Parathyroid adenoma (tissue), 2 donors: ENCODE data around the gene GM2A.

ENCODE experiments used
- H2AFZ ChIP-seq: fragments of 300-600 bp; sonication (generic); one replicate; pipeline ENCODE4 v1.7.0; 2017; ENCODE audit warnings: antibody characterized with exemption, mild to moderate bottlenecking
- H3K27ac ChIP-seq: fragments of 300-600 bp; sonication (generic); one replicate; pipeline ENCODE4 v1.7.0; 2017
- H3K27me3 ChIP-seq: fragments of 300-600 bp; sonication (generic); one replicate; pipeline ENCODE4 v1.7.0; 2017; ENCODE audit warnings: low read length; ENCODE audit not compliant: control insufficient read depth, insufficient read depth
- H3K36me3 ChIP-seq: fragments of 300-600 bp; sonication (generic); one replicate; pipeline ENCODE4 v1.7.0; 2017; ENCODE audit warnings: low read length; ENCODE audit not compliant: control insufficient read depth, insufficient read depth
- H3K4me1 ChIP-seq: fragments of 300-600 bp; sonication (generic); one replicate; pipeline ENCODE4 v1.7.0; 2017; ENCODE audit warnings: control low read depth
- H3K4me2 ChIP-seq: fragments of 300-600 bp; sonication (generic); one replicate; pipeline ENCODE4 v1.7.0; 2017; ENCODE audit warnings: low read length
- H3K4me3 ChIP-seq: fragments of 300-600 bp; sonication (generic); one replicate; pipeline ENCODE4 v1.7.0; 2017; ENCODE audit warnings: low read depth, low read length
- H3K79me2 ChIP-seq: fragments of 300-600 bp; sonication (generic); one replicate; pipeline ENCODE4 v1.7.0; 2017; ENCODE audit warnings: control low read depth
- H3K9ac ChIP-seq: fragments of 300-600 bp; sonication (generic); one replicate; pipeline ENCODE4 v1.7.0; 2017; ENCODE audit warnings: mild to moderate bottlenecking
- H3K9me3 ChIP-seq: fragments of 300-600 bp; sonication (generic); one replicate; pipeline ENCODE4 v1.7.0; 2017; ENCODE audit warnings: low read length; ENCODE audit not compliant: control insufficient read depth
- TF ChIP-seq, protein P1 (sequence below): fragments of 300-600 bp; sonication (generic); IDR thresholded peaks from one replicate; pipeline ENCODE4 v1.7.0; 2017; ENCODE audit warnings: antibody characterized with exemption, mild to moderate bottlenecking
- donor health status: primary hyperparathyroidism.

GM2A gene

DNA sequence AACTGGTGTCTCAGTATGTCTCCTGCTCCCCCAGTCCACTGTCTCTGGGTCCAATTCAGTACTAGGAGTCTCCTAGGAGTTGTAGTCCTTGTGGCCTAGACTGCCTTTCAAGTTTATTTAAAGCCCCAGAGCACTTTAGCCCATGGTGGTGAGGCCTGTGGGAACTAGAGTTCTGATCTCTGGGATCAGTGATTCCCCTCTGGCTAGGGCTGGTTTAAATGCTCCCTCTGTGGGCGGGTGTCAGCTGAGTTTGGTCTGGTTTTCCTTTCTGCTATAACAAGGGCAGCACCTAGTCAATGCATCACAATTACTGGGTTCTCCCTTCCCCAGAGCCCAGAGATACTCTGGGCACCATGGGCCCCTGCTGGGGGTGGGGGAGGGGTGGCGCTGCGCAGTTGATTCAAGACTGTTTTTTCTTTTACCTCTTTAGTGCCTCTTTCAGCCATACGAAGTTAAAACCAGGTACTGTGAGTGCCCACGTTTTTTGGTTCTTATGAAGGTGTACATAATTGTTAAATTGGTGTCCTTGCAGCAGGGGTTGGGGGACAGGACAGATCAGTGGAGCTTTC is 59.9 kb downstream of the GM2A start:
- H3K79me2 ChIP-seq: no peaks in the 10 kb centered on the region
- no peak overlapping the region for H3K9ac ChIP-seq
- H2AFZ ChIP-seq: no peak overlapping the region
- no peaks in the 10 kb centered on the region for H3K27me3 ChIP-seq
- H3K36me3 ChIP-seq: no peaks in the 10 kb centered on the region
- no peaks in the 10 kb centered on the region for H3K4me1 ChIP-seq
- TF ChIP-seq, protein P1, sequence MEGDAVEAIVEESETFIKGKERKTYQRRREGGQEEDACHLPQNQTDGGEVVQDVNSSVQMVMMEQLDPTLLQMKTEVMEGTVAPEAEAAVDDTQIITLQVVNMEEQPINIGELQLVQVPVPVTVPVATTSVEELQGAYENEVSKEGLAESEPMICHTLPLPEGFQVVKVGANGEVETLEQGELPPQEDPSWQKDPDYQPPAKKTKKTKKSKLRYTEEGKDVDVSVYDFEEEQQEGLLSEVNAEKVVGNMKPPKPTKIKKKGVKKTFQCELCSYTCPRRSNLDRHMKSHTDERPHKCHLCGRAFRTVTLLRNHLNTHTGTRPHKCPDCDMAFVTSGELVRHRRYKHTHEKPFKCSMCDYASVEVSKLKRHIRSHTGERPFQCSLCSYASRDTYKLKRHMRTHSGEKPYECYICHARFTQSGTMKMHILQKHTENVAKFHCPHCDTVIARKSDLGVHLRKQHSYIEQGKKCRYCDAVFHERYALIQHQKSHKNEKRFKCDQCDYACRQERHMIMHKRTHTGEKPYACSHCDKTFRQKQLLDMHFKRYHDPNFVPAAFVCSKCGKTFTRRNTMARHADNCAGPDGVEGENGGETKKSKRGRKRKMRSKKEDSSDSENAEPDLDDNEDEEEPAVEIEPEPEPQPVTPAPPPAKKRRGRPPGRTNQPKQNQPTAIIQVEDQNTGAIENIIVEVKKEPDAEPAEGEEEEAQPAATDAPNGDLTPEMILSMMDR: no peak
- H3K27ac ChIP-seq: no peak overlapping the region
- no peaks in the 10 kb centered on the region for H3K9me3 ChIP-seq
- no peak overlapping the region for H3K4me2 ChIP-seq
- no peak overlapping the region for H3K4me3 ChIP-seq

DNA sequence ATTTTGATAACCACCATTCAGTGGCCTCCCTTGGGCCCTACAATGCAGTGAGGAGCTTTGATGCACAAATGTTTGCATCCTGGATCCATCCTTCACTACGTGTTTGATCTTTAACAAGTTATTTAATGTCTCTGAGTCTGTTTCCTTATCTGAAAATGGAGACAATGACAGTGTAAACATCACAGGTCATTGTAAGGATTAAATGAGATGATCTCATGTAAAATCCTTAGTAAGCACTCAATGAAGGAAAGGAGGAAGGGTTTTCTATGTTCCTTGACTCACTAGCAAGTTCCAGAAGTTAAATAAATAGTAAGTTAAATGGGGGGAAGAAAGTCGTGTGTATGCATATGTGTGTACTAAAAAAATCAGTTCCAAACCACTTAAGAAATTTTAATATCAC is 60.4 kb downstream of the GM2A start:
- Histone ChIP-seq H2AFZ (no peak overlapping the region), H3K79me2 (no peaks in the 10 kb centered on the region), H3K4me2 (no peak overlapping the region), H3K9me3 (no peaks in the 10 kb centered on the region), H3K4me3 (no peak overlapping the region), H3K4me1 (no peaks in the 10 kb centered on the region), H3K27me3 (no peaks in the 10 kb centered on the region), H3K9ac (no peak overlapping the region), H3K36me3 (no peaks in the 10 kb centered on the region), H3K27ac (no peak overlapping the region)
- TF ChIP-seq, protein P1: no peak

GRCh38 chr5:151315998-151316597 is 63.1 kb downstream of the GM2A start:
- Histone ChIP-seq H3K79me2 (no peaks in the 10 kb centered on the region), H3K9ac (no peak overlapping the region), H3K27ac (no peak overlapping the region), H3K4me3 (no peak overlapping the region), H3K36me3 (no peaks in the 10 kb centered on the region), H3K27me3 (no peaks in the 10 kb centered on the region), H3K4me2 (no peak overlapping the region), H2AFZ (no peak overlapping the region), H3K9me3 (no peaks in the 10 kb centered on the region), H3K4me1 (no peaks in the 10 kb centered on the region)
- TF ChIP-seq, protein P1: peak; percentile 94

DNA sequence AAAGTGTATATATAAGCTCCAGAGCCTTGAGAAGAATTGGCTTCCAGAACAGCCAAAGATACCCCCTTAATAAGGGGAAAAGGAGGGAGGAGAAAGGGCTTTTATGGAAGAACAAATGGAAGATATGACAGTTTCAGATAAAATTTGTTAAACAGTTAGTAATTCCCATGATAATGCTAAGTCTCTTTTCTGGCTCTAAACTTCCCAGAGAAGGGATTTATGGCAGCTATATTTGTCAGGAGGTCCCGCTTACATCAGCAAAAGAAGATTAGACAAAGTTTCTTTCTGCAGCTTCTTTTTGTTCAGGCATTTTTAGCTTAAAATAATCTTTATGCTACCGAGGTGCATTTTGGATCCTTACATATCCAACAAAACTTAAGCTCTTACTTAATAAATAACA is 64.9 kb downstream of the GM2A start:
- H3K4me1 ChIP-seq: no peaks in the 10 kb centered on the region
- TF ChIP-seq, protein P1: no peak
- H2AFZ ChIP-seq: no peak overlapping the region
- H3K27me3 ChIP-seq: no peaks in the 10 kb centered on the region
- no peak overlapping the region for H3K4me3 ChIP-seq
- H3K9ac ChIP-seq: no peak overlapping the region
- H3K36me3 ChIP-seq: no peaks in the 10 kb centered on the region
- no peak overlapping the region for H3K4me2 ChIP-seq
- H3K27ac ChIP-seq: no peak overlapping the region
- H3K9me3 ChIP-seq: no peaks in the 10 kb centered on the region
- no peaks in the 10 kb centered on the region for H3K79me2 ChIP-seq
